Retinal pigment epithelial cell (primary cell): ENCODE results near the gene APOBEC3B.

Experiments
- DNase-seq: peaks from one replicate; pipeline ENCODE4 v3.0.0-alpha.2; 2010; ENCODE audit warnings: low read depth
- H3K4me3 ChIP-seq: 2 replicates; pipeline ENCODE4 v1.5.1; 2011; ENCODE audit warnings: mild to moderate bottlenecking, low read length, control low read depth, moderate library complexity
- TF ChIP-seq, protein P1 (sequence below): conservative IDR thresholded peaks from 2 replicates; pipeline ENCODE4 v1.5.1; 2011; ENCODE audit warnings: low read depth, low read length, control low read depth, inconsistent platforms

APOBEC3B gene

GRCh38 chr22:38967451-38968450, 14.4 kb upstream of the APOBEC3B start:
- DNase-seq = no peak
- TF ChIP-seq, protein P1, sequence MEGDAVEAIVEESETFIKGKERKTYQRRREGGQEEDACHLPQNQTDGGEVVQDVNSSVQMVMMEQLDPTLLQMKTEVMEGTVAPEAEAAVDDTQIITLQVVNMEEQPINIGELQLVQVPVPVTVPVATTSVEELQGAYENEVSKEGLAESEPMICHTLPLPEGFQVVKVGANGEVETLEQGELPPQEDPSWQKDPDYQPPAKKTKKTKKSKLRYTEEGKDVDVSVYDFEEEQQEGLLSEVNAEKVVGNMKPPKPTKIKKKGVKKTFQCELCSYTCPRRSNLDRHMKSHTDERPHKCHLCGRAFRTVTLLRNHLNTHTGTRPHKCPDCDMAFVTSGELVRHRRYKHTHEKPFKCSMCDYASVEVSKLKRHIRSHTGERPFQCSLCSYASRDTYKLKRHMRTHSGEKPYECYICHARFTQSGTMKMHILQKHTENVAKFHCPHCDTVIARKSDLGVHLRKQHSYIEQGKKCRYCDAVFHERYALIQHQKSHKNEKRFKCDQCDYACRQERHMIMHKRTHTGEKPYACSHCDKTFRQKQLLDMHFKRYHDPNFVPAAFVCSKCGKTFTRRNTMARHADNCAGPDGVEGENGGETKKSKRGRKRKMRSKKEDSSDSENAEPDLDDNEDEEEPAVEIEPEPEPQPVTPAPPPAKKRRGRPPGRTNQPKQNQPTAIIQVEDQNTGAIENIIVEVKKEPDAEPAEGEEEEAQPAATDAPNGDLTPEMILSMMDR = no peak
- no peak overlapping the region for H3K4me3 ChIP-seq

DNA sequence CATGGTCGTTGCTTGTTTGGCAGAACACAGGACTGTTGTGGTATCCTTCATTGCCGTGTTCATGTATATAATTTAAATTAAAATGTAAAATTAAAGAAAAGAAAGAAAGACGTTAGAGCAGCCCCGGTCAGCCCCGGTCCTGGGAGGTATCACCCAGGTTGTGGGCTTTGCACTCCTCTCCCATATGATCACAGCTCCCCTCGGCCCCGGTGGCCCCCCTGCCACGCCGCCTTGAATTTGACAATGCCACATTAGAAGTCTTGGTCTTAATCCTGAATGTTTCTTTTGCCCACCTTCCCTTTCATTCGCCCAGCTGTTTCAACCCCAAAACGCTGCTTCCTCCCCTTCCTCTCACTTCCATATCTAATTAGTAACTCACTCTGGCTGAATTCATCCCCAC, 13.3 kb upstream of the APOBEC3B start:
- TF ChIP-seq, protein P1 = no peak

GRCh38 chr22:38970551-38970950, 11.6 kb upstream of the APOBEC3B start:
- TF ChIP-seq, protein P1 = no peak
- DNase-seq = no peak
- H3K4me3 ChIP-seq = no peak overlapping the region

More for the DNA sequence above, 13.3 kb upstream of the APOBEC3B start:
- no peak for DNase-seq
- H3K4me3 ChIP-seq = no peak overlapping the region

GRCh38 chr22:38971202-38971601, 10.9 kb upstream of the APOBEC3B start:
- TF ChIP-seq, protein P1 = no peak
- no peak for DNase-seq
- no peak overlapping the region for H3K4me3 ChIP-seq

DNA sequence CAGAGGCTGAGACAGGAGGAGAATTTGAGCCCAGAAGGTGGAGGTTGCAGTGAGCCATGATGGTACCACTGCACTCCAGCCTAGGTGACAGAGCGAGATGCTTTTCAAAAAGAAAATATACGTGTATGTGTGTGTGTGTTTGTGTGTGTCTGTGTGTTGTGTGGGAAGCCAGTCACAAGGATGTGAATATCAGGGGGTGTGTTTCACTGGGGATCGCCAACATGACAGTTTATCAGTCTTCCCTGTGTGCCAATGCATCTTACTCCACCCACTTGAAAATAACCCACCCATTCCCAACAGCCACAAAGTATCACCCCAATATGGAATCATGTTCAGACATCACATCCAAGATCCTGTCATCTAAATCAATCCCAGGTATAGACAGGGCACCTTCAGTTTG, 10.4 kb upstream of the APOBEC3B start:
- TF ChIP-seq, protein P1 = no peak
- H3K4me3 ChIP-seq = no peak overlapping the region
- no peak for DNase-seq

- TF ChIP-seq, protein P1 = no peak
- no peak for DNase-seq
- H3K4me3 ChIP-seq = no peak overlapping the region
These were observed 9.6 kb upstream of the APOBEC3B start for GRCh38 chr22:38972558-38972957.
